ENCODE results near the gene PSME4.

DNA sequence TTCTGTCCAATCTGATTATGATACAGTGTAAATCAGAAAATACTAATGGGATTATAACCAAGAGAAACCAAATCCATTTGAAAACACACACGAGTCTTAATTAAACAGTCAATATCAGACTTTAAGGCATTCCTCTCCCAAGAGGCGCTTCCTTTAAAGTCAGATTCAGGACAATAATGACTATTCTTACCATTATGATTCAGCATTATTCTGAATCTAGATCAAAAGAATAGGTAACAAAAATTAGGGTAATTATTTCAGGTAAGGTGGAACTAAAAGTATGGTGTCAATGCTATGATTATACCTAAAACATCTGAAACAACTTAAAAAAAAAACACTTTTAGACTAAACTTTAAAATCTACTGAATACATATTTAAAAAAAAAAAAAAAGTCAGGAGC, 12.3 kb downstream of the PSME4 start:
- TF ChIP-seq POLR2AphosphoS5 (IDR thresholded peaks at IDR 0.05; ENCODE audit: low read depth, low read length), result no peak
- TF ChIP-seq, protein P1, sequence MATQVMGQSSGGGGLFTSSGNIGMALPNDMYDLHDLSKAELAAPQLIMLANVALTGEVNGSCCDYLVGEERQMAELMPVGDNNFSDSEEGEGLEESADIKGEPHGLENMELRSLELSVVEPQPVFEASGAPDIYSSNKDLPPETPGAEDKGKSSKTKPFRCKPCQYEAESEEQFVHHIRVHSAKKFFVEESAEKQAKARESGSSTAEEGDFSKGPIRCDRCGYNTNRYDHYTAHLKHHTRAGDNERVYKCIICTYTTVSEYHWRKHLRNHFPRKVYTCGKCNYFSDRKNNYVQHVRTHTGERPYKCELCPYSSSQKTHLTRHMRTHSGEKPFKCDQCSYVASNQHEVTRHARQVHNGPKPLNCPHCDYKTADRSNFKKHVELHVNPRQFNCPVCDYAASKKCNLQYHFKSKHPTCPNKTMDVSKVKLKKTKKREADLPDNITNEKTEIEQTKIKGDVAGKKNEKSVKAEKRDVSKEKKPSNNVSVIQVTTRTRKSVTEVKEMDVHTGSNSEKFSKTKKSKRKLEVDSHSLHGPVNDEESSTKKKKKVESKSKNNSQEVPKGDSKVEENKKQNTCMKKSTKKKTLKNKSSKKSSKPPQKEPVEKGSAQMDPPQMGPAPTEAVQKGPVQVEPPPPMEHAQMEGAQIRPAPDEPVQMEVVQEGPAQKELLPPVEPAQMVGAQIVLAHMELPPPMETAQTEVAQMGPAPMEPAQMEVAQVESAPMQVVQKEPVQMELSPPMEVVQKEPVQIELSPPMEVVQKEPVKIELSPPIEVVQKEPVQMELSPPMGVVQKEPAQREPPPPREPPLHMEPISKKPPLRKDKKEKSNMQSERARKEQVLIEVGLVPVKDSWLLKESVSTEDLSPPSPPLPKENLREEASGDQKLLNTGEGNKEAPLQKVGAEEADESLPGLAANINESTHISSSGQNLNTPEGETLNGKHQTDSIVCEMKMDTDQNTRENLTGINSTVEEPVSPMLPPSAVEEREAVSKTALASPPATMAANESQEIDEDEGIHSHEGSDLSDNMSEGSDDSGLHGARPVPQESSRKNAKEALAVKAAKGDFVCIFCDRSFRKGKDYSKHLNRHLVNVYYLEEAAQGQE (IDR thresholded peaks at IDR 0.05; ENCODE audit: insufficient read depth in 1 of 2, low read depth in 2 of 2, low read length in 2 of 2), result no peak

All from PFSK-1 (cell line).